HG02588 (cell line): ENCODE measurements around the gene CHRNB1.
"Not testable (repeated sequence)": the region's sequence is repeated elsewhere in the genome, so short reads cannot be mapped to it uniquely, and the experiment has no call there.

Experiments
- ATAC-seq: cut with Tn5 transposase; IDR thresholded peaks from one replicate; pipeline ENCODE4 v1.9.1; 2021; ENCODE audit warnings: mild to moderate bottlenecking, moderate library complexity; ENCODE audit not compliant: unreplicated experiment

Gene CHRNB1

GRCh38 chr17:7482742-7483088 lies 37.9 kb downstream of the CHRNB1 start:
- ATAC-seq: not testable (repeated sequence)

GRCh38 chr17:7483255-7484066 lies 38.6 kb downstream of the CHRNB1 start:
- ATAC-seq: peak; percentile 28

GRCh38 chr17:7484067-7484918 lies 39.4 kb downstream of the CHRNB1 start, which contains the start of gene POLR2A:
POLR2A (plus strand) TSS chr17:7484366.
- peak; percentile 57 for ATAC-seq

DNA sequence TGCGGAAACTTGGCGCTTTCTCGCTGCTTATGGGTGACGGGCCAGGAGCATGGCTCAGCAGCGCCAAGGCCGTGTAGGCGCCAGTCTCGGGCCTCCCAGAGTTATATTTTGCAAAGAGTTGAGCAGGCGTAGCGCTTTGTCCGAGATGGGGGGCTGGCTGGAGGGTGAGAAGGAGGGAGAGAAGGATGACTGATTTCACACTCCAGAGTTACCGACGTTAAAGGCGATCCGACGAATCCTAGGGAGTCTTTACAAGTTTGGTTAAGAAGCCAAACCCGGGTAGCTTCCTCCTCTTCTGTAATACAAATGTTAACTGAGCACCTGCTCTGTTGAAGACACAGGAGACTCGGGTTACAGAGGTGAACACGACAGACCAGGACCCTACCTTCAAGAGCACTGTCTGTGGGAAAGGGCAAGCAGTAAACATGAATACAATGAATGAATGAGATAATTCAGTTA lies 40.1 kb downstream of the CHRNB1 start:
- no peak for ATAC-seq

DNA sequence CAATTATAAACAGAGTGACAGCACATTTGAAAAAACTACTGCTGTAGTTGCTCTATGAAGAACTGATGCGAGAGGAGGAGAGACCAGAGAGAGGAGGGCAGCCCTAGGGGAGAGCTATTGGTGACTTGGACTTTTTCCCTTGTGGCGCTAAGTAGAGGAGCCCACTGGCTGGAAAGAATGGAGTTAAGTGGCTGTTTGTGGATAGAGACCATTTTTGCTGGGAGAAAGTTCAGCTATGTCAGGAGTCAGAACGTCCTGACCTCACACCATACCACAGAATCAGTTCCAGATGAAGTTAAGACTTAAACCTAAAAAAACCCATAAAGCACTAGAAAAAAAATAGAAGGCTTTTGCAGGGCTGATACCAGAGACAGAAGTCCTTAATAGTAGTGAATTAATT lies 41.3 kb downstream of the CHRNB1 start:
- ATAC-seq: no peak

GRCh38 chr17:7490144-7490543 lies 45.3 kb downstream of the CHRNB1 start:
- no peak for ATAC-seq

- ATAC-seq: no peak
Measured at GRCh38 chr17:7491583-7491982, 46.7 kb downstream of the CHRNB1 start.

DNA sequence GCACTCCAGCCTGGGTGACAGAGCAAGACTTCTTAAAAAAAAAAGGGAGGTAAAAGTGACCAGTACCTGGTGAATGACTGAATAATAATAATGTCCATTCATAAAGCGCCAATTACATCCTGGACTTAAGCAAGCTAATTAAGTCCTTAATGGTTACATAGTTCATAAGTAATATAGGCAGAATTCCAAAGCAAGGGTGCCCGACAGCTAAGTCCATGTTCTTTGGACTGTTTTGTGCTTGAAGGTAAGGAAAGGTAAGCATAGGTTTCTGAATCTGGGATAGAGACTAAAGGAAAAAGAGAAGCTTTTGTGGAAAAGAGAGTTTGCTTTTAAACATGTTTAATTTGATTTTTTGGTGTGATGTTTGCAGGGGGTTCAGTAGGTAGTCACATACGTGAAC lies 49.1 kb downstream of the CHRNB1 start:
- no peak for ATAC-seq

GRCh38 chr17:7495906-7496434 lies 51.1 kb downstream of the CHRNB1 start:
- ATAC-seq: no peak

DNA sequence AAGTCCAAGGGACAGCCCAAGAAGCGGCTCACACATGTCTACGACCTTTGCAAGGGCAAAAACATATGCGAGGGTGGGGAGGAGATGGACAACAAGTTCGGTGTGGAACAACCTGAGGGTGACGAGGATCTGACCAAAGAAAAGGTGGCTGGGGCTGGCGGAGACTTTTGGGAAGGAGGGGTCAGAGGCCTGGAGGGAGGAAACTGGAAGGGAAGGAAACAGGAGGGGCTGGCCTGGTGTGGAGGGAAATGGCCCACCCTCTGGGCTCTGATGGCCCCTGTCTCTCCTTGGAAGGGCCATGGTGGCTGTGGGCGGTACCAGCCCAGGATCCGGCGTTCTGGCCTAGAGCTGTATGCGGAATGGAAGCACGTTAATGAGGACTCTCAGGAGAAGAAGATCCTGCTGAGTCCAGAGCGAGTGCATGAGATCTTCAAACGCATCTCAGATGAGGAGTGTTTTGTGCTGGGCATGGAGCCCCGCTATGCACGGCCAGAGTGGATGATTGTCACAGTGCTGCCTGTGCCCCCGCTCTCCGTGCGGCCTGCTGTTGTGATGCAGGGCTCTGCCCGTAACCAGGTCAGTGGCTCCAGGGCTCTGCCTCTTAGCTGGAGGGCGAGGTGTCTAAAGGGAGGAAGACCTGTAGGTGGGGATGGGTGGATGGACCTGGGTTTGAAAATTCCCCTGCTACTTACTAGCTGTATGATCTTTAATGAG lies 51.8 kb downstream of the CHRNB1 start:
- no peak for ATAC-seq

DNA sequence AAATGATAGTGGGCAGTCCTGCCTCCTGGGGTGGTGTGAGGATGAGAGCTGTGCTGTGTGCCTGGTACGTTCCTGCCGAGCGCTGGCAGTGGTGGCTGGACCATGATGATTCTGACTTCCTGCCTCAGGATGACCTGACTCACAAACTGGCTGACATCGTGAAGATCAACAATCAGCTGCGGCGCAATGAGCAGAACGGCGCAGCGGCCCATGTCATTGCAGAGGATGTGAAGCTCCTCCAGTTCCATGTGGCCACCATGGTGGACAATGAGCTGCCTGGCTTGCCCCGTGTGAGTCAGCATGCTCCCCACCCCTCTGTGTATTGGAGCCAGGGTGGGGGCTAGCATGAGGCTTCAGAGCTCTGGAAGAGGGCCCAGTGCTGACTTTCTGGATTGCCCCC lies 52.4 kb downstream of the CHRNB1 start:
- ATAC-seq: no peak

DNA sequence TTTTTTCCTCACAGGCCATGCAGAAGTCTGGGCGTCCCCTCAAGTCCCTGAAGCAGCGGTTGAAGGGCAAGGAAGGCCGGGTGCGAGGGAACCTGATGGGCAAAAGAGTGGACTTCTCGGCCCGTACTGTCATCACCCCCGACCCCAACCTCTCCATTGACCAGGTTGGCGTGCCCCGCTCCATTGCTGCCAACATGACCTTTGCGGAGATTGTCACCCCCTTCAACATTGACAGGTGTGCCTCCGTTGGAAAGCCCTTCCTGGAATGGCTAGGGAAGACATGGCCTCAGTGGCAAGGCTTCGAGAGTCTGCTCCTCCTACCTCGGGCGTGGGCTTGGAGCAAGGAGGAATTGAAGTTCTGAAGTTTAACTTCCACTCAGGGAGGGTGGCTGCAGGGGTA lies 52.8 kb downstream of the CHRNB1 start:
- ATAC-seq: no peak

- ATAC-seq: no peak
Measured at GRCh38 chr17:7499161-7499560, 54.3 kb downstream of the CHRNB1 start.

DNA sequence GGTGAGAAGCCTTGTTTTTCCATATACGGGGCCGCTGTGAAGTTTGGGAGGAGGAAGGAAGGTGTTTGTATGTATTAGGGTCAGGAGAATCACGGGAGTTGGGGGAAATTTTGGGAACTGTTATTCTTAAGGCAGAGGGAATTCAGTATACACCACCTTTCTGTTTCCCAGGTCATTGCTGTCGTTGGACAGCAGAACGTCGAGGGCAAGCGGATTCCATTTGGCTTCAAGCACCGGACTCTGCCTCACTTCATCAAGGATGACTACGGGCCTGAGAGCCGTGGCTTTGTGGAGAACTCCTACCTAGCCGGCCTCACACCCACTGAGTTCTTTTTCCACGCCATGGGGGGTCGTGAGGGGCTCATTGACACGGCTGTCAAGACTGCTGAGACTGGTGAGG lies 56.9 kb downstream of the CHRNB1 start:
- ATAC-seq: no peak

DNA sequence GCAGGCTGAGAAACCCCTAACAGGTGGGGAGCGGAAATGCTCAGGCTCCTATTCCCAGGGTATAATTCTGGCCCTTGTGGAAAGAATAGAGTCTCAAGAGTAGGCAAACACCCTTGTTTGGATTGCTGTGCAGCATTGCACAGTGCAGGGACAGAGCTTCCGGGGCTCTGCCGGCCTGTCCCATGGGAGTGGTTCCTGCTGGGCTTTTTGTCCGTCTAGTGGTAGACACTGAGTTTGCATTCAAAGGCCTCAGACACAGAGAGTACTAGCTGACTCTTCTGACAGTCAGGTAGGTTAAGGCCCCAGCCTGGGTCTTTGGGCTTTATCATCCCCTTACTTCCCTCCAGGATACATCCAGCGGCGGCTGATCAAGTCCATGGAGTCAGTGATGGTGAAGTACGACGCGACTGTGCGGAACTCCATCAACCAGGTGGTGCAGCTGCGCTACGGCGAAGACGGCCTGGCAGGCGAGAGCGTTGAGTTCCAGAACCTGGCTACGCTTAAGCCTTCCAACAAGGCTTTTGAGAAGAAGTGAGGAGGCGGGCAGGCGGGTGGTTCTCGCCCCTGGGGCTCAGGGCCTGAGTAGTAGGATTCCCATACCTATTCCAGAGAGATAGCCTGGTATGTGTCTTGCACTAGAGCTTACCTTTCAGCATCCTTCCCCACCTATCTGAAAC lies 57.4 kb downstream of the CHRNB1 start:
- ATAC-seq: no peak

DNA sequence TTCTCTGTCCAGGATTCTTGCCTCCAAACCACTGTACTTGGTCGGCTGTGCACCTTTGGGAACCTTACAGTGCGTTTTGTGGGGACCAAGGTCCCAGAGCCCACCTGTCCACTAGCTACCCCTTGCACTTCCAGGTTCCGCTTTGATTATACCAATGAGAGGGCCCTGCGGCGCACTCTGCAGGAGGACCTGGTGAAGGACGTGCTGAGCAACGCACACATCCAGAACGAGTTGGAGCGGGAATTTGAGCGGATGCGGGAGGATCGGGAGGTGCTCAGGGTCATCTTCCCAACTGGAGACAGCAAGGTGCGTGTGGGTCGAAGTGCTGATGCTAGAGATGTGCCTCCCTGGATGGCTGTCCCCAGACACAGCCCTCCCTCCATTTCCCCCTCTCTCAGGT lies 58.1 kb downstream of the CHRNB1 start:
- ATAC-seq: no peak

DNA sequence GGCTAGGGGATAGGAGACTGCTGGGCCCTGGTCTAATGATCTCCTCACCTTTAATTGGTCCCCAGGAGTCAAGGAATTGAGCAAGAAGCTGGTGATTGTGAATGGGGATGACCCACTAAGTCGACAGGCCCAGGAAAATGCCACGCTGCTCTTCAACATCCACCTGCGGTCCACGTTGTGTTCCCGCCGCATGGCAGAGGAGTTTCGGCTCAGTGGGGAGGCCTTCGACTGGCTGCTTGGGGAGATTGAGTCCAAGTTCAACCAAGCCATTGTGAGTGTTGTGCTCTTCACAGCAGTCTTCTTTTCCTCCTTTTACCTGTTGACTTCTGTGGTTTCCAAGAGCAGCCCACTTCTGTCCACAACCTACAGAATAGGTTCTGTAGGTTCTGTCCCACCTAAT lies 58.7 kb downstream of the CHRNB1 start:
- ATAC-seq: no peak
